ENCODE measurements around the gene NME1.

GRCh38 chr17:51200846-51201245, 47.5 kb downstream of the NME1 start:
- TF ChIP-seq SMC3 (conservative IDR thresholded peaks at IDR 0.05; ENCODE audit: poor library complexity) (no peak), CTCF (IDR thresholded peaks at IDR 0.05; ENCODE audit: poor library complexity, severe bottlenecking) (no peak), RAD21 (conservative IDR thresholded peaks at IDR 0.05) (no peak), EZH2 (IDR thresholded peaks at IDR 0.05; ENCODE audit: borderline replicate concordance, insufficient read depth, low read length, poor library complexity, severe bottlenecking) (no peak), EP300 (conservative IDR thresholded peaks at IDR 0.05; ENCODE audit: poor library complexity, severe bottlenecking) (no peak), TAF1 (IDR thresholded peaks at IDR 0.05; ENCODE audit: low read depth) (no peak), MXI1 (conservative IDR thresholded peaks at IDR 0.05; ENCODE audit: poor library complexity, severe bottlenecking) (no peak)

All from neural cell (in vitro differentiated cells).